DOHH2 (cell line): Measurements from ENCODE around the gene SOWAHC.

Experiments
- H3F3A ChIP-seq: fragments of 200-600 bp; sonication (generic), shearing (Covaris generic); 2 replicates; pipeline ENCODE4 v1.6.0; 2016; ENCODE audit warnings: antibody characterized with exemption, mild to moderate bottlenecking; ENCODE audit not compliant: control insufficient read depth, insufficient read depth
- H3K27ac ChIP-seq: fragments of 200-600 bp; sonication (generic); 2 replicates; pipeline ENCODE4 v1.5.1; 2014; ENCODE audit warnings: low read depth, mild to moderate bottlenecking, low read length, moderate library complexity
- H3K27me3 ChIP-seq: fragments of 200-600 bp; sonication (generic); 2 replicates; pipeline ENCODE4 v1.6.1; 2014; ENCODE audit warnings: mild to moderate bottlenecking, low read length, mixed read lengths; ENCODE audit not compliant: control insufficient read depth
- H3K36me3 ChIP-seq: fragments of 200-600 bp; sonication (generic); 2 replicates; pipeline ENCODE4 v1.6.1; 2014; ENCODE audit warnings: mild to moderate bottlenecking, low read length, moderate library complexity, mixed read lengths; ENCODE audit not compliant: control insufficient read depth
- H3K4me1 ChIP-seq: fragments of 200-600 bp; sonication (generic); 2 replicates; pipeline ENCODE4 v1.6.1; 2014; ENCODE audit warnings: mild to moderate bottlenecking, low read length, mixed read lengths; ENCODE audit not compliant: control insufficient read depth
- H3K4me2 ChIP-seq: fragments of 200-600 bp; sonication (generic); 2 replicates; pipeline ENCODE4 v1.6.0; 2014; ENCODE audit warnings: mild to moderate bottlenecking, low read length, moderate library complexity
- H3K4me3 ChIP-seq: fragments of 200-600 bp; sonication (generic); 2 replicates; pipeline ENCODE4 v1.5.1; 2014; ENCODE audit warnings: mild to moderate bottlenecking, low read length, mixed read lengths
- H3K79me2 ChIP-seq: fragments of 200-600 bp; sonication (generic); 2 replicates; pipeline ENCODE4 v1.6.1; 2014; ENCODE audit warnings: mild to moderate bottlenecking, low read length, mixed read lengths; ENCODE audit not compliant: control insufficient read depth
- H3K9me2 ChIP-seq: fragments of 200-600 bp; sonication (generic); replicated peaks from 2 replicates; pipeline ENCODE4 v1.6.1; 2014; ENCODE audit warnings: mild to moderate bottlenecking, low read length, mixed read lengths; ENCODE audit not compliant: control insufficient read depth
- H3K9me3 ChIP-seq: fragments of 200-600 bp; sonication (generic); 2 replicates; pipeline ENCODE4 v1.6.1; 2014; ENCODE audit warnings: antibody characterized with exemption, low read length, mixed read lengths; ENCODE audit not compliant: control insufficient read depth, insufficient read depth
- H4K20me1 ChIP-seq: fragments of 200-600 bp; sonication (generic); 2 replicates; pipeline ENCODE4 v1.6.0; 2014; ENCODE audit warnings: low read depth, mild to moderate bottlenecking, antibody characterized with exemption, low read length, moderate library complexity; ENCODE audit not compliant: control insufficient read depth, insufficient read depth
- EZH2phosphoT487 ChIP-seq: fragments of 200-600 bp; sonication (generic); IDR thresholded peaks from 2 replicates; pipeline ENCODE4 v1.6.1; 2017; ENCODE audit warnings: borderline replicate concordance, mild to moderate bottlenecking, antibody characterized with exemption, low read length, moderate library complexity, mixed read lengths
- TF ChIP-seq, protein P1 (sequence below): fragments of 200-600 bp; sonication (generic); IDR thresholded peaks from one replicate; pipeline ENCODE4 v1.5.1; 2014; ENCODE audit warnings: antibody characterized with exemption, mild to moderate bottlenecking, low read depth, low read length; ENCODE audit not compliant: poor library complexity, severe bottlenecking

Gene SOWAHC

DNA sequence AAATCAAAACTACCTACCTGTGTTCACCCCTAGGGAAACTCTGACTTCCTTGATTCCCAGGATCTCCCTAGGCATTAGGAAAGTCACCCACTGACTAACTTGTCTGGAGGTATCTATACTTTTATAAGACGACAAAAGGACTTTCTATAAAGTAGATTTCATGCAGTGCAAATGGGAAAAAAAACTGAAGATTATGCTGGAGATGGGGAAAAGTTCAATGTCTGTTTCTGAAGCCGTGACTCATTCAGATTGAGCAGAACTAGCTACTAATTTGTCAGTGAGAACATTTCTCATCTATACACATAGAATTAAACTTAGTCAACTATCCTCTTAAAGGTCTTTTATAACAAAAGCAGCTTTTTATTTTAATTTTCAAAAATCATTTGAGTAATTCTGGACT is 6.4 kb upstream of the SOWAHC start:
- Histone ChIP-seq H3K4me1 (no peaks in the 10 kb centered on the region), H3K4me2 (no peak overlapping the region), H3K4me3 (no peak overlapping the region), H3K27ac (no peak overlapping the region), H3K9me3 (no peaks in the 10 kb centered on the region), H3K9me2 (no peaks in the 10 kb centered on the region), H3K27me3 (no peaks in the 10 kb centered on the region), H4K20me1 (no peaks in the 10 kb centered on the region), H3F3A (no peaks in the 10 kb centered on the region), H3K36me3 (no peaks in the 10 kb centered on the region), H3K79me2 (no peaks in the 10 kb centered on the region)
- no peak for TF ChIP-seq EZH2phosphoT487
- TF ChIP-seq, protein P1, sequence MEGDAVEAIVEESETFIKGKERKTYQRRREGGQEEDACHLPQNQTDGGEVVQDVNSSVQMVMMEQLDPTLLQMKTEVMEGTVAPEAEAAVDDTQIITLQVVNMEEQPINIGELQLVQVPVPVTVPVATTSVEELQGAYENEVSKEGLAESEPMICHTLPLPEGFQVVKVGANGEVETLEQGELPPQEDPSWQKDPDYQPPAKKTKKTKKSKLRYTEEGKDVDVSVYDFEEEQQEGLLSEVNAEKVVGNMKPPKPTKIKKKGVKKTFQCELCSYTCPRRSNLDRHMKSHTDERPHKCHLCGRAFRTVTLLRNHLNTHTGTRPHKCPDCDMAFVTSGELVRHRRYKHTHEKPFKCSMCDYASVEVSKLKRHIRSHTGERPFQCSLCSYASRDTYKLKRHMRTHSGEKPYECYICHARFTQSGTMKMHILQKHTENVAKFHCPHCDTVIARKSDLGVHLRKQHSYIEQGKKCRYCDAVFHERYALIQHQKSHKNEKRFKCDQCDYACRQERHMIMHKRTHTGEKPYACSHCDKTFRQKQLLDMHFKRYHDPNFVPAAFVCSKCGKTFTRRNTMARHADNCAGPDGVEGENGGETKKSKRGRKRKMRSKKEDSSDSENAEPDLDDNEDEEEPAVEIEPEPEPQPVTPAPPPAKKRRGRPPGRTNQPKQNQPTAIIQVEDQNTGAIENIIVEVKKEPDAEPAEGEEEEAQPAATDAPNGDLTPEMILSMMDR: no peak

- Histone ChIP-seq H3K4me2 (no peak overlapping the region), H3F3A (no peaks in the 10 kb centered on the region), H3K79me2 (no peaks in the 10 kb centered on the region), H3K9me3 (peaks cover 3% of the 10 kb centered on the region; the same call in 1 of the 2 replicates), H3K9me2 (no peaks in the 10 kb centered on the region), H3K27me3 (no peaks in the 10 kb centered on the region), H3K4me3 (no peak overlapping the region), H4K20me1 (no peaks in the 10 kb centered on the region), H3K36me3 (no peaks in the 10 kb centered on the region), H3K4me1 (no peaks in the 10 kb centered on the region), H3K27ac (no peak overlapping the region)
- TF ChIP-seq, protein P1: no peak
- TF ChIP-seq EZH2phosphoT487: no peak
These were observed 4.7 kb upstream of the SOWAHC start for GRCh38 chr2:109609352-109610024.

DNA sequence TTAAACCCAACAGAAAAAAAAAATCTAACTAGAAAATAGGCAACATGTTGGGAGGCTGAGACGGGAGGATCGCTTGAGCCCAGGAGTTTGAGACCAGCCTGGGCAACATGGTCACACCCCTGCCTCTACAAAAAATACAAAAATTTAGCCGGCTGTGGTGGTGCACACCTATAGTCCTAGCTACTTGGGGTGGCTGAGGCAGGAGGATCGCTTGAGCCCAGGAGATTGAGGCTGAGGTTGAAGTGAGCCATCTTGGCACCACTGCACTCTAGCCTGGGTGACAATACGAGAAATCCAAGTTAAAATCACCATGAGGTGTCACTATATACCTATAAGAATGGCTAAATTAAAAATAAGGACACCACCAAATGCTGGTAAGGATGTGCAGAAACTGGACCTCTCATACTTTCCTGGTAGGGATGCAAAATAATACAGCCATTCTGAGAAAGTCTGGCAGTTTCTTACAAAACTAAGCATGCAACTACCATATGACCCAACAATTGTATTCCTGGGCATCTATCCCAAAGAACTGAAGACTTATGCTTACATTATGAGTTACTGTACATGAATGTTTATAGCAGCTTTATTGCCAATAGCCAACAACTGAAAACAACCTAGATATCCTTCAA is 2.6 kb upstream of the SOWAHC start:
- Histone ChIP-seq H3K9me3 (peaks cover 3% of the 10 kb centered on the region; the same call in 1 of the 2 replicates), H4K20me1 (no peaks in the 10 kb centered on the region), H3K4me1 (no peaks in the 10 kb centered on the region), H3K27me3 (no peaks in the 10 kb centered on the region), H3K4me2 (no peak overlapping the region), H3K27ac (no peak overlapping the region), H3F3A (no peaks in the 10 kb centered on the region), H3K36me3 (no peaks in the 10 kb centered on the region), H3K9me2 (no peaks in the 10 kb centered on the region), H3K79me2 (no peaks in the 10 kb centered on the region), H3K4me3 (no peak overlapping the region)
- TF ChIP-seq, protein P1: no peak
- no peak for TF ChIP-seq EZH2phosphoT487
